ENCODE measurements around the gene GPR156. TPM values are rescaled to one million over a fixed set of nuclear protein-coding genes. Genes with fewer than 3 reads are reported as not detected.

Gene GPR156
- total RNA-seq, 1 experiment from 2014 or later = 3.1 TPM

- H3K4me1 ChIP-seq = peaks cover 2% of the 10 kb centered on the region
- DNase-seq = no peak
- intact Hi-C loops (cut with micrococcal nuclease; ENCODE audit: unreplicated experiment) = no loop called here
- H3K9me3 Mint-ChIP-seq (ENCODE audit: unreplicated experiment) = no peaks in the 10 kb centered on the region
- H3K9me3 ChIP-seq = no peaks in the 10 kb centered on the region
- H3K4me3 Mint-ChIP-seq (ENCODE audit: unreplicated experiment) = no peak overlapping the region
- no peaks in the 10 kb centered on the region for H3K36me3 ChIP-seq (ENCODE audit: control insufficient read depth, insufficient read depth, low read length)
- no peaks in the 10 kb centered on the region for H3K27me3 Mint-ChIP-seq (ENCODE audit: insufficient read depth, unreplicated experiment)
- no peak overlapping the region for H3K27ac Mint-ChIP-seq (ENCODE audit: unreplicated experiment)
- ChIA-PET CTCF (no interaction called here), POLR2A (interaction anchor here (1.6 kb wide), 1 partner anchor 74 kb away, joined by 3 read pairs; no protein-coding TSS in a partner anchor)
- TF ChIP-seq, protein P1, sequence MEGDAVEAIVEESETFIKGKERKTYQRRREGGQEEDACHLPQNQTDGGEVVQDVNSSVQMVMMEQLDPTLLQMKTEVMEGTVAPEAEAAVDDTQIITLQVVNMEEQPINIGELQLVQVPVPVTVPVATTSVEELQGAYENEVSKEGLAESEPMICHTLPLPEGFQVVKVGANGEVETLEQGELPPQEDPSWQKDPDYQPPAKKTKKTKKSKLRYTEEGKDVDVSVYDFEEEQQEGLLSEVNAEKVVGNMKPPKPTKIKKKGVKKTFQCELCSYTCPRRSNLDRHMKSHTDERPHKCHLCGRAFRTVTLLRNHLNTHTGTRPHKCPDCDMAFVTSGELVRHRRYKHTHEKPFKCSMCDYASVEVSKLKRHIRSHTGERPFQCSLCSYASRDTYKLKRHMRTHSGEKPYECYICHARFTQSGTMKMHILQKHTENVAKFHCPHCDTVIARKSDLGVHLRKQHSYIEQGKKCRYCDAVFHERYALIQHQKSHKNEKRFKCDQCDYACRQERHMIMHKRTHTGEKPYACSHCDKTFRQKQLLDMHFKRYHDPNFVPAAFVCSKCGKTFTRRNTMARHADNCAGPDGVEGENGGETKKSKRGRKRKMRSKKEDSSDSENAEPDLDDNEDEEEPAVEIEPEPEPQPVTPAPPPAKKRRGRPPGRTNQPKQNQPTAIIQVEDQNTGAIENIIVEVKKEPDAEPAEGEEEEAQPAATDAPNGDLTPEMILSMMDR (IDR thresholded peaks at IDR 0.05; ENCODE audit: insufficient read depth in 1 of 2, low read depth in 1 of 2, low read length in 1 of 2, severe bottlenecking in 1 of 2, unreplicated experiment in 1 of 2) = no peak
- H3K36me3 Mint-ChIP-seq (ENCODE audit: insufficient read depth, unreplicated experiment) = no peaks in the 10 kb centered on the region
- BruUV-seq (replicated peaks) = no TSS peak
- no peaks in the 10 kb centered on the region for H3K4me1 Mint-ChIP-seq (ENCODE audit: low read depth, unreplicated experiment)
- H3K4me3 ChIP-seq (ENCODE audit: low read depth, low read length) = no peak overlapping the region
- no peaks in the 10 kb centered on the region for H3K27me3 ChIP-seq (replicated peaks; ENCODE audit: control insufficient read depth, insufficient read depth, low read length)
These were observed 115.6 kb downstream of the GPR156 start for GRCh38 chr3:120169407-120169806.

DNA sequence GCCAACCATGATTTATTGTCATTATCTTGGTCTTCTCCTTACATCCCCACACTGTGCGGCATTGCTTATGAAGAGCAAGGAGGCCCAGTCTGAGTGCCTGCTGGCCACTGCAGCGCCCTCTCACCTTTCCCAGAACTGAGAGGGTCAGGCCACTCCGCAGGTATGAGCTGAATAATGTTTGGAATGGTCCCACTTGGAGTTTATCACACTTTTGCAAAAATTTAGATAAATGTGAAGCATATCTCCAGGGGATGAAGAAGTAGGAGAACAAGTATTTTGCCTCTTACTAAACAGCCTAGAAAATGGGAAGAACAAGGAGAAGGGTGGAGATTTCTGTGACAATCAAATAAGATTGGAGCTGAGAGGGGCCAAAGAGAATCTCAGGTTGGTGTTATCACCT, 116.4 kb downstream of the GPR156 start:
- Histone ChIP-seq H3K9me3 (no peaks in the 10 kb centered on the region), H3K4me1 (peaks cover 10% of the 10 kb centered on the region), H3K36me3 (ENCODE audit: control insufficient read depth, insufficient read depth, low read length) (no peaks in the 10 kb centered on the region), H3K27me3 (replicated peaks; ENCODE audit: control insufficient read depth, insufficient read depth, low read length) (no peaks in the 10 kb centered on the region), H3K4me3 (ENCODE audit: low read depth, low read length) (no peak overlapping the region)
- Mint-ChIP-seq H3K9me3 (ENCODE audit: unreplicated experiment) (no peaks in the 10 kb centered on the region), H3K4me3 (ENCODE audit: unreplicated experiment) (no peak overlapping the region), H3K4me1 (ENCODE audit: low read depth, unreplicated experiment) (peaks cover 7% of the 10 kb centered on the region), H3K27ac (ENCODE audit: unreplicated experiment) (no peak overlapping the region), H3K36me3 (ENCODE audit: insufficient read depth, unreplicated experiment) (no peaks in the 10 kb centered on the region), H3K27me3 (ENCODE audit: insufficient read depth, unreplicated experiment) (no peaks in the 10 kb centered on the region)
- no peak for DNase-seq
- TF ChIP-seq, protein P1 (IDR thresholded peaks at IDR 0.05; ENCODE audit: insufficient read depth in 1 of 2, low read depth in 1 of 2, low read length in 1 of 2, severe bottlenecking in 1 of 2, unreplicated experiment in 1 of 2) = no peak
- intact Hi-C loops (cut with micrococcal nuclease; ENCODE audit: unreplicated experiment) = no loop called here
- CTCF ChIA-PET = no interaction called here
- POLR2A ChIA-PET = interaction anchor here (1.6 kb wide), 1 partner anchor 73 kb away, joined by 3 read pairs; no protein-coding TSS in a partner anchor
- BruUV-seq (replicated peaks) = no TSS peak

GRCh38 chr3:120168038-120168437, 117.0 kb downstream of the GPR156 start:
- H3K27me3 Mint-ChIP-seq (ENCODE audit: insufficient read depth, unreplicated experiment) = no peaks in the 10 kb centered on the region
- Histone ChIP-seq H3K4me1 (peaks cover 16% of the 10 kb centered on the region), H3K4me3 (ENCODE audit: low read depth, low read length) (no peak overlapping the region), H3K27me3 (replicated peaks; ENCODE audit: control insufficient read depth, insufficient read depth, low read length) (no peaks in the 10 kb centered on the region), H3K9me3 (no peaks in the 10 kb centered on the region), H3K36me3 (ENCODE audit: control insufficient read depth, insufficient read depth, low read length) (no peaks in the 10 kb centered on the region)
- peaks cover 6% of the 10 kb centered on the region for H3K36me3 Mint-ChIP-seq (ENCODE audit: insufficient read depth, unreplicated experiment)
- H3K27ac Mint-ChIP-seq (ENCODE audit: unreplicated experiment) = no peak overlapping the region
- no peaks in the 10 kb centered on the region for H3K9me3 Mint-ChIP-seq (ENCODE audit: unreplicated experiment)
- ChIA-PET CTCF (no interaction called here), POLR2A (no interaction called here)
- no peak for DNase-seq
- H3K4me1 Mint-ChIP-seq (ENCODE audit: low read depth, unreplicated experiment) = peaks cover 13% of the 10 kb centered on the region
- TF ChIP-seq, protein P1 (IDR thresholded peaks at IDR 0.05; ENCODE audit: insufficient read depth in 1 of 2, low read depth in 1 of 2, low read length in 1 of 2, severe bottlenecking in 1 of 2, unreplicated experiment in 1 of 2) = no peak
- no TSS peak for BruUV-seq (replicated peaks)
- no peak overlapping the region for H3K4me3 Mint-ChIP-seq (ENCODE audit: unreplicated experiment)
- intact Hi-C loops (cut with micrococcal nuclease; ENCODE audit: unreplicated experiment) = no loop called here
